Endometrial microvascular endothelial cells (primary cell): Measurements from ENCODE around the gene TCF7L1. TPM values are rescaled to one million over a fixed set of nuclear protein-coding genes. Genes with fewer than 3 reads are reported as not detected.

ENCODE experiments used
- in situ Hi-C: cut with HindIII; loops from 2 replicates; pipeline ENCODE4 v1.10.0; 2017; ENCODE audit warnings: low sequenced_read_pairs, low pct_unique_long_range_greater_than_20kb; ENCODE audit errors: inconsistent ontology term
- total RNA-seq: library from RNA; depleted of rRNA; stranded (reverse); fragments of >200 nt; gene quantifications from one replicate; pipeline ENCODE4 v1.2.3, GENCODE V29; 2015; ENCODE audit errors: inconsistent ontology term

The TCF7L1 gene
- total RNA-seq, 1 donor from 2014 or later: 3.1 TPM

- in situ Hi-C loops: no loop called here
Observed at GRCh38 chr2:85239102-85239501, 105.9 kb downstream of the TCF7L1 start.

- in situ Hi-C loops: no loop called here
Observed at GRCh38 chr2:85240055-85240454, 106.9 kb downstream of the TCF7L1 start.

- in situ Hi-C loops: no loop called here
Observed at GRCh38 chr2:85242321-85242720, 109.1 kb downstream of the TCF7L1 start.

GRCh38 chr2:85243101-85244072 is 110.2 kb downstream of the TCF7L1 start:
- in situ Hi-C loops: no loop called here

- in situ Hi-C loops: no loop called here
Observed at GRCh38 chr2:85244828-85245227, 111.6 kb downstream of the TCF7L1 start.

- in situ Hi-C loops: no loop called here
Observed at GRCh38 chr2:85245891-85246290, 112.7 kb downstream of the TCF7L1 start.

GRCh38 chr2:85246348-85246747 is 113.2 kb downstream of the TCF7L1 start:
- in situ Hi-C loops: no loop called here

GRCh38 chr2:85247610-85248009 is 114.4 kb downstream of the TCF7L1 start:
- in situ Hi-C loops: no loop called here

GRCh38 chr2:85248773-85249509 is 115.7 kb downstream of the TCF7L1 start:
- in situ Hi-C loops: no loop called here

- in situ Hi-C loops: no loop called here
Observed at GRCh38 chr2:85250045-85250444, 116.9 kb downstream of the TCF7L1 start.

GRCh38 chr2:85251070-85251616 is 118.0 kb downstream of the TCF7L1 start:
- in situ Hi-C loops: no loop called here

GRCh38 chr2:85253890-85254289 is 120.7 kb downstream of the TCF7L1 start:
- in situ Hi-C loops: no loop called here

GRCh38 chr2:85254540-85255300 is 121.5 kb downstream of the TCF7L1 start:
- in situ Hi-C loops: no loop called here

GRCh38 chr2:85255456-85255812 is 122.2 kb downstream of the TCF7L1 start:
- in situ Hi-C loops: no loop called here

GRCh38 chr2:85255813-85256594 is 122.8 kb downstream of the TCF7L1 start:
- in situ Hi-C loops: no loop called here

GRCh38 chr2:85257359-85257969 is 124.3 kb downstream of the TCF7L1 start:
- in situ Hi-C loops: no loop called here

- in situ Hi-C loops: no loop called here
Observed at GRCh38 chr2:85257970-85258605, 124.9 kb downstream of the TCF7L1 start.
